Keratinocyte (primary cell): ENCODE data around the gene TSPAN4. TPM values are rescaled to one million over a fixed set of nuclear protein-coding genes. Genes with fewer than 3 reads are reported as not detected.
A peak's percentile ranks its signal among the peaks of the same experiment; 100 is the strongest.

Source experiments
- DNase-seq: peaks from one replicate; pipeline ENCODE4 v3.0.0-alpha.2; 2011; ENCODE audit warnings: low read depth, missing footprints, low spot score
- FAIRE-seq: peaks from 2 replicates; lab custom pipeline; 2011; peaks lifted over from hg19 to GRCh38; lab: Jason Lieb, UNC
- H2AFZ ChIP-seq: 2 replicates; pipeline ENCODE4 v1.6.0; 2012; ENCODE audit warnings: low read length, control low read depth, inconsistent platforms; ENCODE audit not compliant: control insufficient read depth
- H3K27ac ChIP-seq: 2 replicates; pipeline ENCODE4 v1.5.1; 2011; ENCODE audit warnings: low read length; ENCODE audit not compliant: control insufficient read depth, insufficient read depth
- H3K27me3 ChIP-seq: 3 replicates; pipeline ENCODE4 v1.6.0; 2011; ENCODE audit warnings: low read length; ENCODE audit not compliant: control insufficient read depth, insufficient read depth; ENCODE audit errors: extremely low read depth
- H3K36me3 ChIP-seq, 2 experiments: 2 replicates in 1 of 2; 3 replicates in 1 of 2; pipeline ENCODE4 v1.5.1; 2011; ENCODE audit warnings: low read length in 2 of 2, mild to moderate bottlenecking in 1 of 2; ENCODE audit not compliant: control insufficient read depth in 2 of 2, insufficient read depth in 2 of 2; ENCODE audit errors: extremely low read depth in 1 of 2
- H3K4me1 ChIP-seq: 3 replicates; pipeline ENCODE4 v1.5.1; 2011; ENCODE audit warnings: low read length; ENCODE audit not compliant: control insufficient read depth, insufficient read depth; ENCODE audit errors: extremely low read depth
- H3K4me2 ChIP-seq: 3 replicates; pipeline ENCODE4 v1.6.0; 2011; ENCODE audit warnings: low read depth, low read length; ENCODE audit not compliant: control insufficient read depth, insufficient read depth; ENCODE audit errors: extremely low read depth
- H3K4me3 ChIP-seq, 3 experiments: fragments of 200-600 bp in 1 of 3; sonication (generic) in 1 of 3; 2 replicates in 2 of 3; 3 replicates in 1 of 3; pipeline ENCODE4 v1.5.1; 2011 to 2016; ENCODE audit warnings: low read length in 3 of 3, mild to moderate bottlenecking in 3 of 3, control low read depth in 2 of 3, inconsistent platforms in 1 of 3, low read depth in 1 of 3, mixed read lengths in 1 of 3, mixed run types in 1 of 3, moderate library complexity in 1 of 3; ENCODE audit not compliant: control insufficient read depth in 2 of 3, insufficient read depth in 2 of 3; ENCODE audit errors: extremely low read depth in 1 of 3
- H3K79me2 ChIP-seq: 2 replicates; pipeline ENCODE4 v1.6.0; 2012; ENCODE audit warnings: low read length; ENCODE audit not compliant: control insufficient read depth, insufficient read depth
- H3K9ac ChIP-seq: 3 replicates; pipeline ENCODE4 v1.6.0; 2011; ENCODE audit warnings: low read length; ENCODE audit not compliant: control insufficient read depth, insufficient read depth; ENCODE audit errors: extremely low read depth
- H3K9me1 ChIP-seq: 3 replicates; pipeline ENCODE4 v1.6.0; 2011; ENCODE audit warnings: low read length; ENCODE audit not compliant: control insufficient read depth, insufficient read depth; ENCODE audit errors: extremely low read depth
- H3K9me3 ChIP-seq: 2 replicates; pipeline ENCODE4 v1.5.1; 2012; ENCODE audit warnings: low read depth, low read length; ENCODE audit not compliant: control insufficient read depth
- H4K20me1 ChIP-seq: 3 replicates; pipeline ENCODE4 v1.6.0; 2011; ENCODE audit warnings: low read length; ENCODE audit not compliant: control insufficient read depth, insufficient read depth; ENCODE audit errors: extremely low read depth
- EZH2 ChIP-seq: IDR thresholded peaks from one replicate; pipeline ENCODE4 v1.6.1; 2012; ENCODE audit warnings: inconsistent platforms, mild to moderate bottlenecking, low read length, moderate library complexity
- dilution Hi-C: fragments of 300-500 bp; cut with MboI; formaldehyde crosslinking; loops from one replicate; pipeline ENCODE4 v1.7.0; 2020; ENCODE audit warnings: low sequenced_read_pairs; ENCODE audit not compliant: extremely low pct_ligation_motif_present
- polyA plus RNA-seq, 5 experiments: library from polyadenylated mRNA; depleted of rRNA in 3 of 5; stranded (reverse) in 3 of 5; stranded (forward) in 1 of 5; unstranded in 1 of 5; fragments of >200 nt; gene quantifications; 1 replicate in 1 of 5; 2 replicates in 3 of 5; 3 replicates in 1 of 5; pipeline versions ENCODE4 v1.2.1 to v1.2.3, GENCODE V29; 2011 to 2012; ENCODE audit warnings: missing spikeins in 2 of 5, low read depth in 1 of 5, low replicate concordance in 1 of 5
- TF ChIP-seq, protein P1 (sequence below), 3 experiments: IDR thresholded peaks in 1 of 3; conservative IDR thresholded peaks in 1 of 3; optimal IDR thresholded peaks in 1 of 3; 2 replicates in 2 of 3; 3 replicates in 1 of 3; pipeline versions ENCODE3 to v1.5.1; 2011; ENCODE audit warnings: low read length in 3 of 3, mild to moderate bottlenecking in 3 of 3, moderate library complexity in 2 of 3, control low read depth in 1 of 3, inconsistent platforms in 1 of 3; ENCODE audit not compliant: insufficient read depth in 2 of 3; ENCODE audit errors: extremely low read depth in 1 of 3

The TSPAN4 gene
- polyA plus RNA-seq, 1 donor (not counting 4 experiments of a cell fraction or from before 2014, with no cell fraction given), result 42.1 TPM

DNA sequence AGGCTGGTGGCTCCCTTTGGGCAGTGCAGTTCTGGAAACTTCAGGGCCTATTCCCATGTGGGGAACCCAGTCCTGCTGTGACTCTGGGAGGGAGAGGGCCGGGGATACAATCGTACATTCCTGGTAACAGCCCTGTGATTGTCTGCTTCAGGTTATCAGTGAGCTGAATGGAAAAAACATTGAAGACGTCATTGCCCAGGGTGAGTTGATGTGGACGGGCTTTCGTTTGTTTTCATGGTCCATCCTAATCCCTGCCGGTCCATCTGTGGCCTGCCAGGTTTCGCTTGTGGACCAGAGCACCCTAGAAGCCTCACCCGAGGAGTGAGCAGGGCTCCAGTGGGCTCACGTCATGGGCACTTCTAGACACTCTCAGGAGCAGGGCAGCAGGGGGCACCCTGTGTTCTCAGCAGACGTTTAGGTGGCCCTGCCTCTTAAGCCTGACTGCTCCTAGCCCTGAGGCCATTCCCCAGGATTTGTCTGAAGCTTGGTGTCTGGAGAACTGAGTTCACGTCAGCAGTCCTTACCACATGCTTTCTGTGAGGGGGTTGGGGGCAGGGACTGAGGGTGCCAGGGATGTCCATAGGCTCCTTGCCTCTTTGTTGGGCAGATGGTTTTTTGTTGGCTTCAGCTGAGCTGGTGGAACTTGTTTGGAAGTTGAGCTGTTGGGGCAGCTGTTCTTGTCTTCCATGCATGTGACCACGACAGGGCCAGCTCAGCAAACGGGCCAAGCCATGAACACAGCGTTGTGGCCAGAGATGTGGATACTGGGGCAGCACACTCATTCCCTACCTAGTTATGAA lies 31.0 kb upstream of the TSPAN4 start:
- Histone ChIP-seq H3K4me3 (peak overlapping the region; percentile 81 to 98 (median 98)), H3K9me1 (no peaks in the 10 kb centered on the region), H3K79me2 (peaks cover 39% of the 10 kb centered on the region), H3K27me3 (no peaks in the 10 kb centered on the region), H3K27ac (peak overlapping the region; percentile 23), H3K9ac (peak overlapping the region; percentile 96), H4K20me1 (peaks cover 19% of the 10 kb centered on the region), H3K4me2 (peak overlapping the region; percentile 83), H3K4me1 (peaks cover 20% of the 10 kb centered on the region), H3K36me3 (peaks cover 29 to 31% of the 10 kb centered on the region in 2 experiments), H3K9me3 (no peaks in the 10 kb centered on the region), H2AFZ (no peak overlapping the region)
- FAIRE-seq, result no peak
- DNase-seq, result no peak
- TF ChIP-seq, protein P1, sequence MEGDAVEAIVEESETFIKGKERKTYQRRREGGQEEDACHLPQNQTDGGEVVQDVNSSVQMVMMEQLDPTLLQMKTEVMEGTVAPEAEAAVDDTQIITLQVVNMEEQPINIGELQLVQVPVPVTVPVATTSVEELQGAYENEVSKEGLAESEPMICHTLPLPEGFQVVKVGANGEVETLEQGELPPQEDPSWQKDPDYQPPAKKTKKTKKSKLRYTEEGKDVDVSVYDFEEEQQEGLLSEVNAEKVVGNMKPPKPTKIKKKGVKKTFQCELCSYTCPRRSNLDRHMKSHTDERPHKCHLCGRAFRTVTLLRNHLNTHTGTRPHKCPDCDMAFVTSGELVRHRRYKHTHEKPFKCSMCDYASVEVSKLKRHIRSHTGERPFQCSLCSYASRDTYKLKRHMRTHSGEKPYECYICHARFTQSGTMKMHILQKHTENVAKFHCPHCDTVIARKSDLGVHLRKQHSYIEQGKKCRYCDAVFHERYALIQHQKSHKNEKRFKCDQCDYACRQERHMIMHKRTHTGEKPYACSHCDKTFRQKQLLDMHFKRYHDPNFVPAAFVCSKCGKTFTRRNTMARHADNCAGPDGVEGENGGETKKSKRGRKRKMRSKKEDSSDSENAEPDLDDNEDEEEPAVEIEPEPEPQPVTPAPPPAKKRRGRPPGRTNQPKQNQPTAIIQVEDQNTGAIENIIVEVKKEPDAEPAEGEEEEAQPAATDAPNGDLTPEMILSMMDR (optimal IDR thresholded peaks at IDR 0.05 in 1 of 3, IDR thresholded peaks at IDR 0.05 in 1 of 3, conservative IDR thresholded peaks at IDR 0.05 in 1 of 3; ENCODE audit: extremely low read depth in 1 of 3, insufficient read depth in 2 of 3, low read length in 3 of 3), result peak in 2 of 3 experiments; percentile 15 to 45
- no peak for TF ChIP-seq EZH2
- dilution Hi-C loops, result no loop called here

DNA sequence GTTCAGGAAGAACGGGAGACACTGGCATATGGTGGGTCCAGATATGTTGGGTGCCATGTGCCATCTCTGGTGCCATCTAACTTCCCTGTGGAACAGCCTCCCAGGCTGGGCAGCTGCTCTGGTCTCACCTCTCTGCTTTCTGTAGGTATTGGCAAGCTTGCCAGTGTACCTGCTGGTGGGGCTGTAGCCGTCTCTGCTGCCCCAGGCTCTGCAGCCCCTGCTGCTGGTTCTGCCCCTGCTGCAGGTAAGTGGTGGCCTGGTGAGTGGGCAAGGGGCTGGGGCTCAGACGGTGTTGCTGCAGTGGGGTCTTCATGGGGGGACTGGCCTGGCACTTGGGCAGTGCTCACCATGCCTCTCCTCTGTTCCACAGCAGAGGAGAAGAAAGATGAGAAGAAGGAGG lies 30.3 kb upstream of the TSPAN4 start:
- FAIRE-seq (no peak), DNase-seq (no peak)
- H3K9ac ChIP-seq, result no peak overlapping the region
- H3K36me3 ChIP-seq, result peaks cover 29 to 31% of the 10 kb centered on the region in 2 experiments
- peaks cover 39% of the 10 kb centered on the region for H3K79me2 ChIP-seq
- no peak overlapping the region for H2AFZ ChIP-seq
- H3K27me3 ChIP-seq, result no peaks in the 10 kb centered on the region
- no peak overlapping the region for H3K27ac ChIP-seq
- H3K4me2 ChIP-seq, result no peak overlapping the region
- no peak overlapping the region for H3K4me3 ChIP-seq
- H3K9me1 ChIP-seq, result no peaks in the 10 kb centered on the region
- dilution Hi-C loops, result no loop called here
- peaks cover 20% of the 10 kb centered on the region for H3K4me1 ChIP-seq
- TF ChIP-seq EZH2, result no peak
- TF ChIP-seq, protein P1 (optimal IDR thresholded peaks at IDR 0.05 in 1 of 3, IDR thresholded peaks at IDR 0.05 in 1 of 3, conservative IDR thresholded peaks at IDR 0.05 in 1 of 3; ENCODE audit: extremely low read depth in 1 of 3, insufficient read depth in 2 of 3, low read length in 3 of 3), result no peak
- H4K20me1 ChIP-seq, result peaks cover 19% of the 10 kb centered on the region
- H3K9me3 ChIP-seq, result no peaks in the 10 kb centered on the region
